ENCODE data around the gene CHD5.
"Not testable (repeated sequence)": the region's sequence is repeated elsewhere in the genome, so short reads cannot be mapped to it uniquely, and the experiment has no call there.

CHD5 gene

DNA sequence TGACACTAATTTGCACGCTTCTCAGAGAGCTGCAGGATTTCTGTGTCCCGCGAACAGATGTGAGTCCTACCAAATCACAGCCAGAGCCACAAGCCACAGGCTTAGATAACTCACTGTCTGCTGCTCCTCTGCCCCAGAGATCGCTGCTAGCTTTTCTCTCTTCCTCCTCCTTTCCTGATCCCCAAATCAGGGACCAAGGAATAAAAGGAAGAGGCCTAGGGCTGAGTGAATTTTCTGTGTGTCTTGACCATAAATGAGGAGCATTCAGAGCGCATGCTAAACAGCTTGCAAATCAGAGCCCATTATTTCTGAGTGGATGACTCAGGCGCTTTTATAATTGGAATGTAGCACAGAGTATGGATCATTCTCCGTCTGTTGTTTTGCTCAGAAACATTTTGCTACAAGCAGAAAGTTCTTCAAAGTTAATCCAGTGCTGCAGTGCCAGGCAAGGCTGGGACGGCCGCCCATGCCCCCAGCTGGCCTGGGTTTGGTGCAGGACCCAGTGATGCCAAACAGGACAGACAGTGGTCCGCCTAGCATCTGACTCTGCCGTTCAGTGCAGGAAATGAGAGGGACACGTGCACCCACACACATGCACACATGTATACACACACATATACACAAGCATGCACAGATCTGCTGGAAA, 96.2 kb downstream of the CHD5 start:
- Histone ChIP-seq H3K36me3 (ENCODE audit: control insufficient read depth, insufficient read depth, low read length) (peaks cover 67% of the 10 kb centered on the region), H3K4me3 (ENCODE audit: insufficient read depth, low read depth, low read length, poor library complexity, severe bottlenecking) (no peak overlapping the region), H3K9me3 (ENCODE audit: control insufficient read depth, low read length) (no peaks in the 10 kb centered on the region), H3K27ac (ENCODE audit: insufficient read depth, low read length, poor library complexity, severe bottlenecking) (no peak overlapping the region), H3K27me3 (replicated peaks; ENCODE audit: control insufficient read depth, insufficient read depth, low read length, poor library complexity, severe bottlenecking) (no peaks in the 10 kb centered on the region), H3K4me1 (ENCODE audit: control insufficient read depth, insufficient read depth, low read length, poor library complexity, severe bottlenecking) (no peaks in the 10 kb centered on the region)
- no peak for DNase-seq

DNA sequence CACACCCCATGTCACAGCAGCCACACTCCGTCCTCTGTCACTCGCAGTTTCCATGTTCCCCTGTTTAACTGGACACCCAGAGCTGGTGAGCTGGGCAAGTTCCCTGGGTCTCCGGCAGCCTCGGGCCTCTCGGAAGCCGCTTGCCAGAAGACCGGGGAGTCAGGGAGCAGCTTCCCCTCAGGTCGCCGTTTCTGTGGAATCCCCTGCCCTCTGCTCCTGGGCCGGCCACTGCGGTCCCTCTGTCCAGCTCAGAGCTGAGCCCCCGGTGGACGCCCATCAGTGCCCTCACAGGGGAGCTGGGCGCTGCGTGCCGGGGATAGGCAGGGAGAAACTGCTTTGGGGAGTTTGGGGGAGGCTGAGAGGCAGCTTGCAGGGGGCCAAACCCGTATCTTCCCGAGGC, 96.7 kb downstream of the CHD5 start:
- no peak for DNase-seq
- Histone ChIP-seq H3K36me3 (ENCODE audit: control insufficient read depth, insufficient read depth, low read length) (peaks cover 70% of the 10 kb centered on the region), H3K27me3 (replicated peaks; ENCODE audit: control insufficient read depth, insufficient read depth, low read length, poor library complexity, severe bottlenecking) (no peaks in the 10 kb centered on the region), H3K4me3 (ENCODE audit: insufficient read depth, low read depth, low read length, poor library complexity, severe bottlenecking) (no peak overlapping the region), H3K9me3 (ENCODE audit: control insufficient read depth, low read length) (no peaks in the 10 kb centered on the region), H3K4me1 (ENCODE audit: control insufficient read depth, insufficient read depth, low read length, poor library complexity, severe bottlenecking) (no peaks in the 10 kb centered on the region), H3K27ac (ENCODE audit: insufficient read depth, low read length, poor library complexity, severe bottlenecking) (no peak overlapping the region)

DNA sequence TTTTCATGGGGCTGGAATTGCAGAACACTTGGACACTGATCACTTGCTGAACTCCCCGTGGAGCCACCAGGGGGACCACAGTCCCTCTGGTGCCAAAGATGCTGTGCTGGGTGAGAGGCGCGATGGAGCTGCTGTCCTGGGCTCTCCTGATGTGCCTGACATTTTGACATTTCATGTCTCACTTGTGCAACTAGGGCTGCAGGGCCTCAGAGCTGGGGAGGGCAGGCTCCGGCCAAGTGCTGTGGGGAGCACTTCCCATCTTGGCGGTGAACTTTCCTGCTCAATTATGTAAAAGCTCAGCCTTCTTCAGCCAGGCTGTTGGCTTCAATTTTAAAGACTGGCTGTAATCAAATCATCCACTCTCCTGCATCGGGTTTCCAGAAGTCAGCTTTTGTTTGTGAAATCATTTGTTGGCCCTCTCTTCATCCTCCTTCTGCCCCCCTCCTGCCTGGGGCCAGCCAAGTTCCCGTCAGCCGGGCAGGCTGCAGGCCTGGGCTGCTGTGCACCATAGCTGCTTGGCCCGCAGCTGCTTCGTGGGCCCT, 97.6 kb downstream of the CHD5 start:
- Histone ChIP-seq H3K4me1 (ENCODE audit: control insufficient read depth, insufficient read depth, low read length, poor library complexity, severe bottlenecking) (no peaks in the 10 kb centered on the region), H3K4me3 (ENCODE audit: insufficient read depth, low read depth, low read length, poor library complexity, severe bottlenecking) (no peak overlapping the region), H3K9me3 (ENCODE audit: control insufficient read depth, low read length) (no peaks in the 10 kb centered on the region), H3K36me3 (ENCODE audit: control insufficient read depth, insufficient read depth, low read length) (peaks cover 75% of the 10 kb centered on the region), H3K27me3 (replicated peaks; ENCODE audit: control insufficient read depth, insufficient read depth, low read length, poor library complexity, severe bottlenecking) (no peaks in the 10 kb centered on the region), H3K27ac (ENCODE audit: insufficient read depth, low read length, poor library complexity, severe bottlenecking) (no peak overlapping the region)
- DNase-seq, result no peak

DNA sequence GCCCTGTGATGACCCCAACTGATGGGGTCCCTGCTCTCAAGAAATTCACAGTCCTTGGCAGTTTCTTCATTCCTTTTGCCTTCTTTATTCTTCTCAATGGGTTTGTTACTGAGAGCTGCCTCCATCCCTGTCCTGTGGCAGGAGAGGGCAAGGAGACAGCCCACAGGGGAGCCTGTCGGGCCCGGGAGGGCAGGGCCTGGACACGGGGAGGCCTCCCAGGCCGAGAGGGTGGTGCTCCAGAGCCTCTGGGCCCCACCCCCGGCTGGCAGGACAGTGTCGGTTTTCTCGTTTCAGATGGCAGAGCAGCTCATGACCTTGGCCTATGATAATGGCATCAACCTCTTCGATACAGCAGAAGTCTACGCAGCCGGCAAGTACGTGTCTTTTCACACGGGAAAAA, 98.2 kb downstream of the CHD5 start:
- Histone ChIP-seq H3K36me3 (ENCODE audit: control insufficient read depth, insufficient read depth, low read length) (peaks cover 75% of the 10 kb centered on the region), H3K4me3 (ENCODE audit: insufficient read depth, low read depth, low read length, poor library complexity, severe bottlenecking) (no peak overlapping the region), H3K27me3 (replicated peaks; ENCODE audit: control insufficient read depth, insufficient read depth, low read length, poor library complexity, severe bottlenecking) (no peaks in the 10 kb centered on the region), H3K9me3 (ENCODE audit: control insufficient read depth, low read length) (no peaks in the 10 kb centered on the region), H3K4me1 (ENCODE audit: control insufficient read depth, insufficient read depth, low read length, poor library complexity, severe bottlenecking) (no peaks in the 10 kb centered on the region), H3K27ac (ENCODE audit: insufficient read depth, low read length, poor library complexity, severe bottlenecking) (no peak overlapping the region)
- DNase-seq, result no peak

DNA sequence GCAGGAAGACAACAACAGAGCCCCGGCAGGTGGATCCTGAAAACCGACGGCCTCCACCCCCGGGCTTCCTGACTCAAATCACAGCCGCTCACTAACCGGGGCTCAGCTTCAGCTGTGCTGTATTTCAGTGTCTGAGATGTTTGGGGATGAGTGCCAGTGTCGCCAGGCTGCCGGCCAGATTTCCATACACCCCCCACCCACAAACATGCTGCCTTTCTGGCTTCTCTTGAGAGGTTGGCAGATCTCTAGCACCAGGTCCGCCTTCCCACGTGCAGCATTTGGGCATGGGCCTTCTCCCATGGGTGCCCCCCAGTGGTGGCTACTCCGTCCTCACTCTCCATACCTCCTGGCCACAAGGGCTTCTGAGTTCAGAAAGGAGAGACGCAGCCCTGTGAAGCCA, 99.7 kb downstream of the CHD5 start:
- Histone ChIP-seq H3K9me3 (ENCODE audit: control insufficient read depth, low read length) (no peaks in the 10 kb centered on the region), H3K4me1 (ENCODE audit: control insufficient read depth, insufficient read depth, low read length, poor library complexity, severe bottlenecking) (no peaks in the 10 kb centered on the region), H3K27ac (ENCODE audit: insufficient read depth, low read length, poor library complexity, severe bottlenecking) (no peak overlapping the region), H3K36me3 (ENCODE audit: control insufficient read depth, insufficient read depth, low read length) (peaks cover 71% of the 10 kb centered on the region), H3K4me3 (ENCODE audit: insufficient read depth, low read depth, low read length, poor library complexity, severe bottlenecking) (no peak overlapping the region), H3K27me3 (replicated peaks; ENCODE audit: control insufficient read depth, insufficient read depth, low read length, poor library complexity, severe bottlenecking) (no peaks in the 10 kb centered on the region)
- no peak for DNase-seq

DNA sequence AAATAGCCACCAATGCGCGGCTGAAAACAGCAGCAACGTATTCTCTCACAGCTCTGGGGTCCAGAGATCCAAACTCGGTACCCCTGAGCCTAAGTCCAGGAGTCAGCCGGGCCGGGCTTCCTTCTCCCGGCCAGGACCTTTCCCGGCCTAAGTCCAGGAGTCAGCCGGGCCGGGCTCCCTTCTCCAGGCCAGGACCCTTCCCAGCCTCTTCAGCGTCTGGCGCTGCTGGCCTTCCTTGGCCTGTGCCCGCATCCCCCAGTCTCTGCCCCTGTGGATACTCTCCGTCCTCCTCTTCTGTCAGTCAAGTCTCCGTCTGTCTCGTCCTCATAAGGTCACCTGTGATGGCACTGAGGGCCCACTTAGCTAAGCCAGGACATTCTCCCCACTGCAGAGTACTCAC, 102.2 kb downstream of the CHD5 start:
- H3K27ac ChIP-seq (ENCODE audit: insufficient read depth, low read length, poor library complexity, severe bottlenecking), result no peak overlapping the region
- DNase-seq, result no peak
- H3K4me1 ChIP-seq (ENCODE audit: control insufficient read depth, insufficient read depth, low read length, poor library complexity, severe bottlenecking), result no peaks in the 10 kb centered on the region
- no peaks in the 10 kb centered on the region for H3K9me3 ChIP-seq (ENCODE audit: control insufficient read depth, low read length)
- no peaks in the 10 kb centered on the region for H3K27me3 ChIP-seq (replicated peaks; ENCODE audit: control insufficient read depth, insufficient read depth, low read length, poor library complexity, severe bottlenecking)
- H3K36me3 ChIP-seq (ENCODE audit: control insufficient read depth, insufficient read depth, low read length), result peaks cover 87% of the 10 kb centered on the region
- no peak overlapping the region for H3K4me3 ChIP-seq (ENCODE audit: insufficient read depth, low read depth, low read length, poor library complexity, severe bottlenecking)

DNA sequence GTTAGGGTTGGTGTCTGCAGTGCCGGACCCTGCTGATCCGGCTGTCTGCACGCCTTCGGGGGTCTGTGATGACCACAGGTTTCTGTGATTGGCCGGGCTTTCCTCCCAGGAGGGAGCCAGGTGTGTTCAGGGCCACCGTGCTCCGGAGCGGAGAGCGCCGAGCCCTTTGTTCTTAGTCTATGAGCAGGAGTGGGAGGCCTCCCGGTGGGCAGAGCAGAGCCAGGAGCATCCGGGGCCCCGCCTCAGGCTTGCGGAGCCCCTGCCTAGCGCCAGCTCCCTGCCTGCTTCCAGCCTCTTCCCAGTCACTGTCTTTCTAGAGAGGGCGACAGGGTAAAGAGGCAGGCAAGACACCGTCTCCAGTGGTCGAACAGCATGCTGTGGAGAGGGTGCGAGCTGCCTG, 102.6 kb downstream of the CHD5 start:
- Histone ChIP-seq H3K36me3 (ENCODE audit: control insufficient read depth, insufficient read depth, low read length) (peaks cover 84% of the 10 kb centered on the region), H3K4me1 (ENCODE audit: control insufficient read depth, insufficient read depth, low read length, poor library complexity, severe bottlenecking) (no peaks in the 10 kb centered on the region), H3K27me3 (replicated peaks; ENCODE audit: control insufficient read depth, insufficient read depth, low read length, poor library complexity, severe bottlenecking) (no peaks in the 10 kb centered on the region)

DNA sequence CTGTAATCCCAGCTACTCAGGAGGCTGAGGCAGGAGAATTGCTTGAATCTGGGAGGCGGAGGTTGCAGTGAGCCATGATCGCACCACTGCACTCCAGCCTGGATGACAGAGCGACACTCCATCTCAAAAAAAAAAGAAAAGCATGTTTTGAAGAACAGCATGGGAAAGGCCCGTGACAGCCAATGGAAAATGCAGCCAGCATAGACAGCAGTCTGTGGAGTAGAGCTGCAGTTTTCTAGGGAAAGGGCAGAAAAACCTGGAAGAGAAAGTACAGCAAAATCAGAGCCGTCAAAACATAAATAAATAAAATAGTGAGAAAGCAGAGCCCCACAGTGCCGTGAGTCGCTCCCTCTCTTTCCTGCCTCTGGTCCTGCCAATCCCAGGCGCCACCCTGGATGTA, 103.1 kb downstream of the CHD5 start:
- H3K27me3 ChIP-seq (replicated peaks; ENCODE audit: control insufficient read depth, insufficient read depth, low read length, poor library complexity, severe bottlenecking), result not testable (repeated sequence)
- H3K36me3 ChIP-seq (ENCODE audit: control insufficient read depth, insufficient read depth, low read length), result peaks cover 79% of the 10 kb centered on the region

More for the DNA sequence above, 102.6 kb downstream of the CHD5 start:
- H3K27ac ChIP-seq (ENCODE audit: insufficient read depth, low read length, poor library complexity, severe bottlenecking), result no peak overlapping the region
- no peak for DNase-seq
- no peaks in the 10 kb centered on the region for H3K9me3 ChIP-seq (ENCODE audit: control insufficient read depth, low read length)
- H3K4me3 ChIP-seq (ENCODE audit: insufficient read depth, low read depth, low read length, poor library complexity, severe bottlenecking), result no peak overlapping the region

DNA sequence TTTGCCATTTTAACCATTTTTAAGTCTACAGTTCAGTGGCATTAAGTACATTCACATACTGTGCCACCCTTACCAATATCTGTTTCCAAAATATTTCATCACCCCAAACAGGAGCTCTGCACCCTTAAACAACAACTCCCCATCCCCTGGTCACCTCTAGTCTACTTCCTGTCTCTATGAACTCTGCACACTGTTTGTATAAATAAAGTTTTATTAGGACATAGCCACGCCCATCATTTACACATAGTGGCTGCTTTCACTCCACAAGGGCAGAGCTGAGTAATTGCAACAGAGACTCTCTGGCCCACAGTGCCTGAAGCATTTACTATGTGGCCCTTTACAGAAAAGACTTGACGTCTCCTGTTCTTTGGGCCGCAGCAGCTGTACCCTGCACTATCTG, 104.4 kb downstream of the CHD5 start:
- Histone ChIP-seq H3K36me3 (ENCODE audit: control insufficient read depth, insufficient read depth, low read length) (peaks cover 78% of the 10 kb centered on the region), H3K9me3 (ENCODE audit: control insufficient read depth, low read length) (no peaks in the 10 kb centered on the region), H3K4me3 (ENCODE audit: insufficient read depth, low read depth, low read length, poor library complexity, severe bottlenecking) (no peak overlapping the region), H3K27ac (ENCODE audit: insufficient read depth, low read length, poor library complexity, severe bottlenecking) (no peak overlapping the region), H3K27me3 (replicated peaks; ENCODE audit: control insufficient read depth, insufficient read depth, low read length, poor library complexity, severe bottlenecking) (no peaks in the 10 kb centered on the region), H3K4me1 (ENCODE audit: control insufficient read depth, insufficient read depth, low read length, poor library complexity, severe bottlenecking) (no peaks in the 10 kb centered on the region)
- DNase-seq, result no peak

More for the DNA sequence above, 103.1 kb downstream of the CHD5 start:
- H3K4me1 ChIP-seq (ENCODE audit: control insufficient read depth, insufficient read depth, low read length, poor library complexity, severe bottlenecking); DNase-seq; H3K27ac ChIP-seq (ENCODE audit: insufficient read depth, low read length, poor library complexity, severe bottlenecking); H3K9me3 ChIP-seq (ENCODE audit: control insufficient read depth, low read length); H3K4me3 ChIP-seq (ENCODE audit: insufficient read depth, low read depth, low read length, poor library complexity, severe bottlenecking): not testable (repeated sequence)

DNA sequence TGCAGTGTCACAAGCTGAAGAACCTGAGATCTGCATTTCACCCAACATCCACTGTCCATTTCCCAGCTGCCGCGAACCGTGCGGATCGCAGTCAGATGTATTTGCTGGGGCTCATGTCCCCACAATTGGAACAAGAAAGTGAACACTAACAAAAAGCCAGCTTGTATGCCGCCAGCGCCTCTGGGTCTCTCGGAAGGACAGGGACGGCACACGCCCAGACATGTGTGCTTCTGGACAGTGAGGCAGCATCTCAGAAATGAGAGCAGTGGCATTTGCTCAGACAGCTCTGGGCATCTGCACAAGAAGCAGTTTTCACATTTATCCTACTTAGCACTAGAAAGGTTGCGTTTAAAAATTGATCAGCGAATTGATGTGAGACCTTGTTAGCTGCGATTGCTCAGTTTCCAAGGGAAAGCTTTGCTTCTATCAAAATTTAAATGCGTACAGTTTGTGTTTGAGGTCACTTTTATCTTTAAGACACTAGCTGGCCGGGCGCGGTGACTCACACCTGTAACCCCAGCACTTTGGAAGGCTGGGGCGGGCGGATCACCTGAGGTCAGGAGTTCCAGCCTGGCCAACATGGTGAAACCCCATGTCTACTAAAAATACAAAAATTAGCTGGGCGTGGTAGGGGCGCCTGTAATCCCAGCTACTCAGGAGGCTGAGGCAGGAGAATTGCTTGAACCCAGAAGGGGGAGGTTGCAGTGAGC, 105.8 kb downstream of the CHD5 start:
- Histone ChIP-seq H3K36me3 (ENCODE audit: control insufficient read depth, insufficient read depth, low read length) (peaks cover 70% of the 10 kb centered on the region), H3K4me1 (ENCODE audit: control insufficient read depth, insufficient read depth, low read length, poor library complexity, severe bottlenecking) (no peaks in the 10 kb centered on the region), H3K4me3 (ENCODE audit: insufficient read depth, low read depth, low read length, poor library complexity, severe bottlenecking) (no peak overlapping the region), H3K9me3 (ENCODE audit: control insufficient read depth, low read length) (no peaks in the 10 kb centered on the region), H3K27ac (ENCODE audit: insufficient read depth, low read length, poor library complexity, severe bottlenecking) (no peak overlapping the region), H3K27me3 (replicated peaks; ENCODE audit: control insufficient read depth, insufficient read depth, low read length, poor library complexity, severe bottlenecking) (no peaks in the 10 kb centered on the region)
- DNase-seq, result no peak
